Stimulated activated CD8-positive, alpha-beta memory T cell treated with anti-CD3 and anti-CD28 coated beads, Interleukin-15, amount 100 ng/mL, for 24 hours (primary cell): Measurements from ENCODE around the gene CDC14B.
"Not testable (repeated sequence)": the region's sequence is repeated elsewhere in the genome, so short reads cannot be mapped to it uniquely, and the experiment has no call there.

ENCODE experiments used
- DNase-seq: peaks from one replicate; pipeline ENCODE4 v3.0.0-alpha.2; 2020; ENCODE audit warnings: low read depth

CDC14B gene

DNA sequence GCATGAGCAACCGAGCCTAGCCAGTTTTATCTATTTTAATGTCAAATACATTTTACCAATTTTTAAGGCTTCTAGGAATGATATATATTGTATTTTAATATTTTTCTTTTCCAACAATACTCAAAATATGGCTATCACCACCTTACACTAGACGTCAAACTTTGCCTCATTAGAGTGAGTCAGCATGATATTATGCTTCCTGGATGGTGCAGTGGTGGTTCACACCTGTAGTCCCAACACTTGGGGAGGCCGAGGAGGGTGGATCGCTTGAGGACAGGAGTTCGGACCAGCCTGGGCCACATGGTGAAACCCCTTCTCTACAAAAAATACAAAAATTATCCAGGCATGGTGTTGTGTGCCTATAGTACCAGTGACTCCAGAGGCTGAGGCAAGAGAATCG is 7.3 kb upstream of the CDC14B start:
- DNase-seq: no peak

DNA sequence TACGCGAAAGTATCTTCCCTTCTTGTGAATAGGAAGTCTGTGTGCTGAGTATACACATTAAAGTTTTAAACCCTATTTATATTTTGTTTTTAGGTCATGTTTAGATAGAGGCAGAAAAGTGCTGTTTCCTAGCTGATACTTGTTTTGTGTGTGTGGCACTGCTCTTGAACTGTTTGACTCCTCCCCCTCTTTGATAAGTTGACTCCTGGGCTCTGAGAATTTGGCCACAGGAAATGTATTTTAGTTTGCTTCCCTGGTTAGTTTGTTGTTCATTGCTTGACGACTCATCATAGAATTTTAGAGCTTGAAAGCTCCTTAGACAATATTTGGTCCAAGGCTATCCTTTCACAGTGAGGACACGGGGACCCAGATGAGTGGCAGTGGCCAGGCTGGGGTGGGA is 2.0 kb upstream of the CDC14B start:
- DNase-seq: no peak

DNA sequence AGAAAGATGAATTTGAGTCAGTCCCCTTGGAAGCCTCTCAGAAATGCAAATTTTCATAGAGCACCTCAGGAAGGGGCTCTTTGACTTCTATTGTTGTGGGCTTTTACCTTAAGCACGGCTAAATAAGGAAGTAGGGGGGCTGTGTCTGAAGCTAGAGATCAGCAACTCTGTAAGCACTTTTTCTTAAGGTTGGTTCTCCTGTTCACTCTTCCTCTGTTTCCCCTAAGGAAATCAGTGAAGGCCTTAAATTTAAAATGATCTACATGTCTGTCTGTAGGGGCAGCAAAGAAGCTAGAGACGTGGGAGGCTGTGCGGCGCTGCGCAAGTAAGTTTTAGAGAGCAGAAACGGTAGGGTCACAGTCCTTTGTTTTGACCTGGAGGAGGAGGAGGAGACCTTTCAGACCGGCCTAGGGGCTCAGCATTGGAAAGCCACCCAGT is 1.2 kb upstream of the CDC14B start:
- DNase-seq: no peak

GRCh38 chr9:96620181-96620514 is 505 bp upstream of the CDC14B start:
- DNase-seq: no peak

- no peak for DNase-seq
Measured at GRCh38 chr9:96619124-96619465, 548 bp downstream of the CDC14B start.

- DNase-seq: no peak
Measured at GRCh38 chr9:96618209-96619123, 1.2 kb downstream of the CDC14B start.

- no peak for DNase-seq
Measured at GRCh38 chr9:96617439-96618185, 2.0 kb downstream of the CDC14B start.

GRCh38 chr9:96616817-96617438 is 2.7 kb downstream of the CDC14B start:
- no peak for DNase-seq

GRCh38 chr9:96615411-96615810 is 4.2 kb downstream of the CDC14B start:
- DNase-seq: no peak

DNA sequence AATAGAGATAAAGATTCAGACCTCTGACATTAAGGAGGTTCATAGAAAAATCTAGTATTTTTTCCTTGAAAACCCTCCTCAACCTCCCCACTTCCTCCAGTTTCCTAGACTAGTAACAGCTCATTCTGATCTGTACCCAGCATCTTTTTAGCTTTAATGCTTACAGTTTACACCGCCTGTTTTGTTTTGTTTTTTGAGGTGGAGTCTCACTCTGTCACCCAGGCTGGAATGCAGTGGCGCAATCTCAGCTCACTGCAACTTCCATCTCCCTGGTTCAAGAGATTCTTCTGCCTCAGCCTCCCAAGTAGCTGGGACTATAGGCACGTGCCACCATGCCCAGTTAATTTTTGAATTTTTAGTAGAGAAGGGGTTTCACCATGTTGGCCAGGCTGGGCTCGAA is 5.0 kb downstream of the CDC14B start:
- DNase-seq: not testable (repeated sequence)

- no peak for DNase-seq
Measured at GRCh38 chr9:96612966-96613589, 6.6 kb downstream of the CDC14B start.

- DNase-seq: no peak
Measured at GRCh38 chr9:96612105-96612965, 7.3 kb downstream of the CDC14B start.

- no peak for DNase-seq
Measured at GRCh38 chr9:96611302-96611701, 8.3 kb downstream of the CDC14B start.

- DNase-seq: no peak
Measured at GRCh38 chr9:96609732-96610131, 9.9 kb downstream of the CDC14B start.

- no peak for DNase-seq
Measured at GRCh38 chr9:96607971-96608370, 11.7 kb downstream of the CDC14B start.

DNA sequence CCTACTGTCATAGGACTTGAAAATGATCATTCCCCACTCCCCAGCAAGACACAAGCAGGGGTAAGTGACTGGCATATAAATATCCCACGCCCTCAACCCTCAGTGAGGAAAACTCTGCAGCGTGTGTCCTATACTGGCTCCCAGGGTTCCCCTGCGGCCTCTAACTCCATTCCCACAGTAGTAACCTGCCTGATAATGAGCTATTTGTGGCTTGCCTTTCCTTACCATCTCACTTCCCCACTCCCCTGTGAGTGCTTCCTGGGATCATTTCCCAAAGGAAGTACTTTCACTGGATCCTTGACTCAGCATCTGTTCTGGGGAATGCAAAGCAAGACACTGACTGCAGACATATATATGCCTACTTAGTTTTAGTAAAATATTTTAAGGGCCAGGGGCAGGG is 14.3 kb downstream of the CDC14B start:
- no peak for DNase-seq

- DNase-seq: no peak
Measured at GRCh38 chr9:96604004-96604319, 15.7 kb downstream of the CDC14B start.

DNA sequence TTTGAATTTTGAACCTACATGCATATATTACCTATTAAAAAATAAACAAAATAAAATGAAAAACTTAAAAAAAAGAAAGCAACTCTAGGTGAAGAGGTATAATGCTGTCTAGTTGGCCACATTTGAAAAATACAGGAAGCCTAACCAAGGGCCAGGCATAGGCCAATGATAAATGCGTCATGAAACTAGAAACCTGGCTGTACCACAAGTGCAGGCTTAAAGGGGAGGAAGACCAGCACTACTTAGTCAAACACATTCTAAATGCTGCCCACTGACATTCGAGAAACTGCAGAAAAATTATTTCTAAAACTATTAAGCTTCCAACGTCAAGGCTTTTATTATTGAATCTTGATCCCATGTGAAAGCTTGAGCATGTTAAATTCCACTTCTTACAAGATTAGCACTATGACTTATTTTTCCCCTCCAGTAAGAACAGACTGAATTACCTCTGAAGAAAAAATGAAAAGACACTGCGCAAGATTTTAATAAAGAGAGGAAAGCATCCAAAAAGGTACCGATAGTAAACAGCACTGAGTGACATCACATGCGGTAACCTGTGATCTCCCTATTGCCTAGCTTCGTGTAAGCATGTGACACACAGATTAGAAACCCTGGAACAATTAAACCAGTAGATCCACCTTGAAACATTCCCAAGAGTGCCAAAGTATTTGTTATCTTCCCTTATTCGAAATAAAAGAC is 16.2 kb downstream of the CDC14B start:
- no peak for DNase-seq

- no peak for DNase-seq
Measured at GRCh38 chr9:96599298-96599697, 20.3 kb downstream of the CDC14B start.

DNA sequence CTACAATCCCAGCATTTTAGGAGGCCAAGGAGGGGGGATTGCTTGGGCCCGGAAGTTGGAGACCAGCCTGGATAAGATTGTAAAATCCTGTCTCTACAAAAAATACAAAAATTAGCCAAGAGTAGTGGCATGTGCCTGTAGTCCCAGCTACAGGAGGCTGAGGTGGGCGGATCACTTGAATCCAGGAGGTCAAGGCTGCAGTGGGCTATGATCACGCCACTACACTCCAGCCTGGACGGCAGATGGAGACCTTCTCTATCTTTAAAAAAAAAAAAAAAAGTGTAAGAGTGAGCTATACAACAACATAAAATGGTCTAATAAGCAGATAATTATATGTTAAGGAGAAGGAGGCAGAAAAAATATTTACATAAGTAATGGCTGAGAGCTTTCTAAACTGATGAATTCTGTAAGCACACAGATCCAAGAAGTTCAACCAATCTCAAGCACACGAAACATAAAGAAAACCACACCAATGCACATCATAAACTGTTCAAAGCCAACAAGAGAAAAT is 23.0 kb downstream of the CDC14B start:
- no peak for DNase-seq
